ENCODE data around the gene DSC2. TPM values are rescaled to one million over a fixed set of nuclear protein-coding genes. Genes with fewer than 3 reads are reported as not detected.

The DSC2 gene
- total RNA-seq, 1 donor from 2014 or later, result 5.9 TPM

DNA sequence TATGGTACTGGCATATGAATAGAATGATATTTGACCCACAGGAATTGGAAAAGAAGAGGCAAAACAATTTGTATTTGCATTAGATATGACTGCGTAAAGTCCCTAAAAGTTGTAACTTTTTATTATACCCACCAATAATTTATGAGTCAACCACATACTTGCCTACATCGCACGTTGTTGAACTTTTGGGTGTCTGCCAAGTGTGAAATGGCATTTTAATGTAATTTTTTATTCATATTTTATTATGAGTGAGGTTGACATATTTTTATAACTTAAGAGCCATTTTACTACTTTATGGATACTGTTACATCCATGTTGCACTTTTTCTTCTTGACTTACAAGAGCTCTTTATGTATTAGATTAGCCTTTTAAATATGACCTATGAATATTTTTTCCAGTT is 4.6 kb downstream of the DSC2 start:
- DNase-seq, result no peak

DNA sequence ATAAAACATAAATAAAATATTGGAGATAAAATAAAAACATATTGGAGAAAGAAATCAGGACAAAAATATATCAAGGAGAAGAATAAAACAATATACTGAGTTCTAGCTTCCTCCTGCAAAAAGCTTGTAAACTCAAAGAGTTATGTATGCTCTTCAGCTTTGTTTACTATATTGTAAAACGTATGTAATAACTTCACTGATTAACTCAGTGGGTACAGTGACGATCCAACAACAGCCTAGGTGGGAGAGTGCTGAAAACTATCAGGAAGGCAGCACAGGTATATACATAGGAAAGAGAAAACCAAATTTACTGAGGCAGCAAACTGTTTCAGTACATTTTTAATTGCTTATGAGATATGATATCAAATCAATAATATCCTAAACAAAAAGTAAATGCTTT is 8.3 kb downstream of the DSC2 start:
- DNase-seq, result no peak

DNA sequence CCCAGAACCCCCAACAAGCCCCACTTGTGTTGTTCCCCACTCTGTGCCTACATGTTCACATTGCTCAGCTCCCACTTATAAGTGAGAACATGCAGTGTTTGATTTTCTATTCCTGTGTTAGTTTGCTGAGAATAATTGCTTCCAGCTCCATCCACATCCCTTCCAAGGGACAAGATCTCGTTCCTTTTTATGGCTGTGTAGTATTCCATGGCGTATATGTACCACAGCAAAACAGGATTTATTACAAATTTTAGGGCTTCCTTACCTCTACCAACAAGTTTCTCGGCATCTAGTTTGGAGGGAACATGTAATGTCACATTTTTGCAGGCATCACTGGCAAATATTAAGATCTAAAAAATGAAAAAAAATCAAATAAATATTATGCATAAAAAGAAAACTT is 8.9 kb downstream of the DSC2 start:
- no peak for DNase-seq

DNA sequence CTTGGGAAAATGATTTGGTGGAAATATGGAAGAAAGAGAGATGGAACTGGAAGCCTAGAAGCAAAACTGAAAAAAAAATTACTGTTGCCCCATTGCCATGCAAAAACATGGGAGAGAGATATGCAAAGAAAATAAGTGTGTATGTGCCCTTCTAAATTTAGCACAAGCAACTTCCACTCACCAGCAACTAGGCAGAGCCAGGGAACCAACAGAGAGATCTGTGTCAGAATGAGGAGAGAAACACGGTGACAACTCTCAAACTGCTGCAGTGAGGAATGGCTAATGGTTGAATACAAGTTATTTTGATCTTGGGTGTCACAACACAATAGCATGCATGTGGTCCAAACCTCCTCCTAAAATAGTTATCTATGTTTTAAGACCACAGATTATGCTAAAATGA is 10.9 kb downstream of the DSC2 start:
- DNase-seq, result no peak

DNA sequence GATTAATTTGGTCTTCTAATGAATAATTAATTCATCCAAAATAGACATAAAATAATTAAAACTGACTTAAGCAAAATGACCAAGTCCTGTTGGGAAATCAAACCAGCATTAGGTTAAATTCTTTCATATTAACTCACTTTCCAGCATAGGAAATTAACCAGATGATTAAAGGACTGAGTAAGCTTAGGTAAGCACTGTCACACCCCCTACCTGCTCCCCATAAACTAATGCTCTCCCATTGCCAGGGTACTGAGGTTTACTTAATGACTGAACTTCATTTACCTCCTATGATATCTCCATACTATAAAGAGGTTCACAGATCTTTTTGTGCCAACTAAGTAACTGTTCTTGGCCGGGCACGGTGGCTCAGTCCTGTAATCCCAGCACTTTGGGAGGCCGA is 13.7 kb downstream of the DSC2 start:
- DNase-seq, result no peak

DNA sequence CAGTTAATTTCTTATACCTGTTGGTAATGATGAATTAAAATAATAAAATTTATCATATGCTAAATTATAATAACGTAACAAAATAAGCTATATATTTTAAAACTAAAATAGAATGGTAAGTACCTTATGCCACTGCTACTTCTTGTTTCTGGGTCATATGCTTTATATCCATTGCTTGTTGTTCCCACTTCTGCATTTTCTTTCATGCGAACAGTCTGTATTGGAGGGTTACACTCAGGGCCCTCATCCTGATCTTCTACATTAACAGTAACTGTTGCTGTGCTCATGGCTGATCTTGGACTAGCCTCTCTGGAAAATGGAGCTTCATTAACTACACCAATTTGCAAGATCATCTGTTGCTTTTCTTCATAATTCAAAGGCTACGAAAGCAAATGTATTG is 22.2 kb downstream of the DSC2 start:
- DNase-seq, result no peak

DNA sequence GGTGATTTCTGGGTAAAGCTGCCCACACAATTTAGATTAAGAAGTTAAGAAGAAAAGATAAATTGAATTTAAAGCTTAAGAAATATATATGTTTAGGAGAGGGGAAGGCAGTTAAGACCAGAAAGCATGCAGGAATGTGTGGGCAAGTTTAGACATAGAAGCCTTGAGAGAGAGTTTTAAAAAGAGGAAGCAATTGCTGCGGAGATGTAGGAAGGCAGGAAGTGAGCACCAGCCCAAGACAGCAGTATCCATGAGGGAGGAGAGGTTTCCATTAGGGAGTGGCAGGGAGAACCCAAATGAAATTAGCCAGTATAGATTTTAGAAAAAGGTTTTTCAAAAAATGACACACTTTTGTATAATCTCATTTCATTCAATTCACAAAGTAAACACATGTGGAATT is 24.3 kb downstream of the DSC2 start:
- no peak for DNase-seq

DNA sequence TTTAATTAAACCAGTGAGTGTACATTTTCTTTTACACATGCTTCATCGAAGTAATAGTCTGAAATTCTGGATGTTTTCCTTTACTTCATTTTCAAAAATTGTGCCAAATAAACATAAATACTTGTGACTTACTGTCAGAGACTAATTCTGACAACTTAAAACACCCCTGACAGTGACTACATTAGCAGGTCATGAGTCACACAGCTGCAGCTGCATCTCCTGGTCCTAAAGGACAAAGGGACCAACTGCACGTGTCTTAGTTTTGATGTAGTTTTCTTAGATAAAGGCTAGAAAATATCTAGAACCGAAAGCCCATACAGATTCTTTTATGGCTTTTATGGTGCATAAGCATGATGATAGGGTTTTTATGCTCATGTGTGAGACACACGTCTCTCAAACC is 30.0 kb downstream of the DSC2 start:
- no peak for DNase-seq

DNA sequence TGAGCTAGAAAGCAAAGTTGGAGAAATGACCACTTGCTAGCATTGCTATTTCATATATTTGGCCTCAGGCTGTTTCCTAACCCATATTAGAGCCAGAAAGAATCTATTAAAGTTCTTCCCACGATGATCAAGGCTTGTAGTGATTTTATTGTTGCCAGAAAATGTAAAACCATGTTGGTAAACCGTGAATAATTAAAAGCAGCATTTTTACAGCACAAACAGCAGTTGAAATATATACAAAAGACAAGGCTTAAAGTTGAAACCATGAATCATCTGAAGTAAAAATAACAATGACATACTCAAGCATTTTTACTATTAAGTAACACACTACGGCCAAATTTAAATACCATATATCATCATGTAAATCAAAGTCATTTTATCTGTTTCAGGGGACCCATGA is 32.0 kb downstream of the DSC2 start:
- no peak for DNase-seq

DNA sequence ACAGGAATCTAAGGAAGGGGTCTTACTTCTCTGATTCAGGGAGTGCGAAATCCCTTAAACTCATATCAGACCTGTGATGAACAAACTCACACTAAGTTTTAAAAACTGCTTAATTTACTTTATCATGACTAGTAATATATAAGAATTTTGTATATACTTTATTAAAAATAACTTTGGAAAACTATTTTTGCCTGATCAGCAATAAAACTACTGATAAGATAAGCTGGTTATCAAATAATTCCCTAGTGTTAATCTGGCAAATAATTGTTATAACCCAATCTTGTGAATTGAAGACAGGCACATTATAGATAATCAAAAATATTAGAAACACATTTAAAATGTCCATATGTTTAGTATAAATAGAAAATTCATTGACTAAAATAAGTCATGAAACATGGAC is 36.0 kb downstream of the DSC2 start:
- no peak for DNase-seq

DNA sequence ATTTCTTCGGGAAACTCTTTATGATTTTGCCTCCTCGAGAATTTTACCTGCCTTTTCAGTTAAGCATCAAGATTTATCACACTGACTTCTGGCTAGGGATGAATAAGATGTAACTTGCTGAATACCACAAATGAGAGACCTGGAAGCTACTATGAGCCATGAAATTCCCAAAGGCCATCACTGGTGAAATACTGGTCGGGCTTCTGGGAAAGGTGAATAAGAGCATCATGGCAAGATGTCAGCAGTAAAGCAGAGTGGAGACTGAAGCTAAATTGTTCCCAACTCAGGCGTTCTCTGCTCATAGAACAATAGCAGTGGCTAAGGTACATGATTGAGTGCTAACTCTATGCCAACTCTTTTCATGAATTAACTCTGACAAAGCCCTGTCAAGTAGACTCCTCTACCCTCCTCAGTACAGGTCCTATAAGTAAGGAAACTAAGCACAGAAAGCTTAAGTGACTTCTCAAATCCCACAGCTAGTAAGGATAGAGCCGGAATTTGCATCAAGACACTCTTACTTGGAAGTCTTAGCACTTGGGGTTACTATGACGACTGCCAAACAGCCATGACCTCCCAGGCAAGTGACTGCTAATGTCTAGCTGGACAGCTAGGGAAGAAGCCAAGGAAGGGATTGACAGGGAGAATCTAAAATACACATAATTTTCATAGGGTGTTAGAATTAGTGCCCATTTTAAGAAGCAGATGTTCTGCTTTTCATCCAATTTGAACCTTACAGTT is 37.0 kb downstream of the DSC2 start:
- no peak for DNase-seq

DNA sequence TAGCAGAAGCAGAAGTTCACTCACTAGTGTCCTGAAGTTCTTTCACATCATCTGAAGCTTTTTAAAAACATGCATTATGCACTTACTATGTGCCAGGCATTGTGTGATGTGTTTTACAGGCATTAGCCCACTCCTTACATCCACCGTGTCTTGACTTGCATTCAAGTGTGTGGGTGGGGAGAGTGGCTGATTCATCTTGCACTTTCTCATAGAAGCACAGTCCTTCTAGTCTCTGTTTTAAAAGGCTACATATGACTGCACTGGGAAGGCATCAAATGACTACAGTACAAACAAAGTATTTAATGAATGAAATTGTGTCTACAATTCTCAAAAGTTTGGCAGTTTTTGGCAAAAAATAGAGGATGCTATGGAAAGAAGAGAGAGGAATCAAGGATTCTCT is 38.1 kb downstream of the DSC2 start:
- peak; percentile 1 for DNase-seq

DNA sequence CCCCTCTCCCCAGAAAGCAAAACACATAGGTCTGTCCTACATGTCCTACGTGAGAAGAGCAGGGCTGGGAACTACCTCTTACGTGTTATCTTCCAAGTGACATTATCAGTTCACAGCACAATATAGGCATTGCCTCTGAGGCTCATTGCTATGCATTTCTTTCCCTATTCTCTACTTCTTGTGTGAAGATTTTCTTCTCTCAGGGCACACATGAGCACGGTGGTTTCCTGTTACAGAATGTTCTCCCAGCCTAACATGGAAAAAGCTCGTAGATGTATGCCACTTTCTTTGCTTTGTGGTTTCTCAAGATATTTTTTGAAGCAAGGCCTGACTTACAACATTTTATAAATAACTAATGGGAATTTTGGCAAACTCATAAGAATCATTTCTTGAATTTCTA is 40.3 kb downstream of the DSC2 start:
- DNase-seq, result no peak

DNA sequence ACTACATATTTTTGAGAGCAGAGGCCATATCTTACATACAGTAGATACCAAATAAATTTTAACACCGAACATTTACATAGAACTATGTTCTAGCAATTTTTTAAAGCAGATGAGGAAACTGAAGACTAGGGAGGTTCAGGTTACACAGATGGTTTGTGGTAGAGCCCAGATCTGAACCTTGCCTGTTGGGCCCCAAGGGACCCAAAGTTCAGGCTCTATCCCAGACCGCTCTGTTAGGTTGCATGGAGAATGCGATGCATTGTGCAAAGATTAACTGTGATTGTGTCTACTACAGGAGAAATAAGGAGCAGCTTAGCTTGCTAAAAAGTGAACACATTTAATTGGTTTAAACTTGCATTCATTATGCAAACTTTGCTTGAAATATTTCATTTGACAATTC is 43.3 kb downstream of the DSC2 start:
- DNase-seq, result no peak

DNA sequence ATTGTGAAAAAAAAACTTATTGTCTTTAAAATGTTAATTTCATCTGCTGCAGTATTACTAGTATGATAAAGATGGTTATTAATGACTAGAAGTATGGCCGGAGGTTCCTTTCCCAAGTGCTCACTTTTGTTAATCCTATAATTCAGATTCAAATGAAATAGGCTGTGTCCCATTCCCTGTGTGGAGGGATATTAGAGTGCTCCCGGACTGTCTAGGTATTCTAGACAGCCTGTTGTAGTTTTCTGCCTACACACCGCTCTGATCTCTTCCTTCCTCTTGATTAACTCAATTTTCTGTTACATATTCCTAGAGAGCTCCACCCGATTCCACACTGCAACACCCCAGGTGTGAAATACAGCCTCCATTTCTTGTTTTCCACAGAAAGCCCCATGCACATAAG is 44.3 kb downstream of the DSC2 start:
- DNase-seq, result no peak

DNA sequence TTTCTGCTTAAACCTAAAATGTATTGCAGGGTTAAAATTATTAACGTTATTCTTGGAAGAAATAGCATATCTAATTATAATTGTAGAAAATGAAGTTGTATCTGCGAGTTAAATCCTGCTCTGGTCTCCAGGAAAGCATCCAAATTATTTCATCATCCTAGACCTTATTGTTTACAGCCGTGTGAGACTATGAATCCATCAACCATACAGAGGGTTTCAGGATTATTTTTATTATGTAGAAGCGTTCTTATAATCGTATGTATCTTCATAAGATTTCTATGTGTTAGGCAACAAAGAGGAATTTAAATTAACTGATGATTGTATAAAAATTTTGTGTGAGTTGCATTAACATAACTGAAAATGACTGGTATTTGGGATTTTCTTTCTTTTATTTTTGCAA is 45.2 kb downstream of the DSC2 start:
- DNase-seq, result no peak

DNA sequence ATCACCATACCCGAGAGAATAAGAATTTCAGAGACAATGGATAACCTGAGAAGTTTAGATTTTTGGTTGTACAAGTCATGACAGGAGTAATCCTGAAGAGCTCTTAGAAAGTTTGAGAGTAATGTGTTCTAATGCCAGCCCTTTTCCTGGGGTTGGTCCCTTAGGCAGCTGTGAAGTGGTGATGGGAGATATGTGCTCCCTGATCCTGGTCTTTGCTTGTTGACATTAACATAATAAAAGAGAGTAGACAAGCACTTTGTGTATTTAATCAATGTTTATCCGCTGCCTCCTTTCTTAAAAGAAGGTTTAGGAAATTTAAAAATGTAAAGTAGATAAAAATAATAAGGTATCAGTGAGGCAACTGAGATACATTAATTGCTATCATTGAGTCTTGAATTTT is 45.9 kb downstream of the DSC2 start:
- no peak for DNase-seq

DNA sequence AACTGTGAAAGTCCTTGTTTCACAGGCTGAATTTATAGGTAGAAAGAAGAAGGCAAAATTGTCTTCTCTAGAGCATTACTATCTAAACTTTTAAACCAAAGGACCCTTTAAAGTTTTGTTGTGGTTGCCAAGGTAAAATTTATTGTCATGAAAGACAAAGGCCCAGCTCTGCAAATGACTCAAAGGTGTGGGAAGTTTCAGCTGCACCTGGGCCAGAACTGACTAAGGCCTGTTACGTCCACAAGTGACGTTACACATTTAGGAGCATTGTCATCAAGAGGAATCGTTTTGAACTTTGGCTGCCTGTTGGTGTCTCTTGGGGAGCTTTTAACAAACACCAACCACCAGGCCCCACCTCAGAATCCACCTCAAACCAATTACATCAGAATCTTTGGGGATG is 51.6 kb downstream of the DSC2 start:
- DNase-seq, result no peak

DNA sequence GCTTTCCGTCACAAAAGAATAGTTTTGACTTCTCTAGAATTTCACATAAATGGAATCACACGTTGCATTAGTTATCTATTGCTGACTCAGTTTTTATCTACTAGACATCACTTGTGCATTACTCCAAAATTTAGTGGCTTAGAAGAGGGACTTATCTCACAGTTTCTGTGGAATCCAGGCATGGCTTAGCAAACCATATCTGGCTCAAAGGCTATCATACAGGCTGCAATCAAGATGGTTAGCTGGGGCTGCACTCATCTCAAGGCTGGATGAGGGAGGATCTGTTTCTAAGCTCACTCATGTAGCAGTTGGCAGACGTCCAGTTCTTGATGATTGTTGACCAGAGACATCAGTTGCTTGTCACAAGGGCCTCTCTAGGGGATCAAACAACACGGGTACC is 53.0 kb downstream of the DSC2 start:
- DNase-seq, result no peak

DNA sequence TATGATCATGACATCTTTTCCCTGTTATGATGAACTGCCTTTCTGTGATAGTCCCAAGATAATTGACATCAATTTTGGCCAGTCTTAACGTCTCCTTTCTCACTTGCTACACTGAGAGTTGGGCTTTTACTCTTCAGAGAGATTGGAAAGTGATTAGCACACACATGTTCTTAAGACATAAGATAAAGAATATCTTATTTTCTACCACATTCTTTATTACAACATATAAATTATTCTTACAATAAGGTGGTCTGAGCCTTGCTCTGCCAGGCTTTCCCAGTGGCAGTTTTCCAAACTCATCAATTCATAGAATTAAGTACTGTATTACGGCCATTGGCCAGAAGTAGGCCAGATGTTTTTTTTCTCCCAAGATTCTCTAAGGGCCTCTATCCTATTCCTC is 54.0 kb downstream of the DSC2 start:
- DNase-seq, result no peak

DNA sequence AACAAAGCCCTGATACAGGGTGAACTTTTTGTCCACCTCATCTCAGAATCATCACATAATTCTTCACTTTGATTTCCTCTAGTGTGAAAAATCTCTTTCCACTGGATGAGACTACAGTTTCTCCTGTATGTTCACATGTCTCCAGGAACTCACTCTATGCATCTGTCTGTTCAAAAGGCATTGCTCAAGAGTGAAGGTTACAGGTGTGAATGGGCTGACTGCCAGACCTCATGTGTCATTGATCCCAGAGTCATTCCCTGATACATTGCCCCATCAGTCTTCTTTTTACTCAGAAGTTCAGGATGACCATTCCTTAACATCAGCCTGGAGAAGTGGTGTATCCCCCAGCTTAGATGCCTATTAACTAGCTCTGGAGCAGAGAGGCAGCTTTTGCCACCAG is 55.3 kb downstream of the DSC2 start:
- no peak for DNase-seq

DNA sequence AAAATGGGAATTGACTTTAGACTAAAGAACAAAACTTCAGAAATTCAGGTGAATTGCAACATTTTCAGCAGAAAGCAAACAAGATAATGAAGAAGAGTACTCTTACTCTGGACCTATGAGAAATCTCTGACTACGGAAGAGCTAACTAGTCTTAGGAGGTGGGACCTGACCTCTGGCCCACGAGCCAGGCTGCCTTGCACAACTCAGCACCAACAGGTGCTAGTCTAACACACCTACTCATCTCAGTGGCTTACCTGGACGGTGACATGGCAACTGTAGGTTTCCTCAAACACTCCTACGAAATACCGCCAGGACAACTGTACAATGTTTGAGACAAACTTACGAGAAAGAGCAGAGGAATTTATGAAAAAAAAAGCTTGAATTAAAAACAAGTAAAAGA is 56.6 kb downstream of the DSC2 start:
- no peak for DNase-seq

DNA sequence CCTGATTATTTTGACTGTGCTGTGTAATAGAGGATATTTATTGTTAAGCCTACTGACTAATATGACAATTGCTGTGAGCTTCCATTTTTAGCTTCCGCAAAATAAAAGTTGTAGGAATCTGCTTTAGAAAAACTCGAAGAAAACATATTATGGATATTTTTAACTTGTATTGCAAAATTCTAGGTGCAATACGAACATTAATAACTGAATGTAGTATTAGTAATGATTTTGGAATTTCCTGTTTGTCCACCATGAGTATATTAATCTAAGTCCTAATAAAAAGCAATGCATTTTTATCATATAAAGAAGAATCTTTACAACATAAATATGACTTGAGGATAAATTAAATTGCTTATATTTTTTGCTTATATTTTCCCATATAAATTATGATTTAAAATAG is 57.3 kb downstream of the DSC2 start:
- no peak for DNase-seq

DNA sequence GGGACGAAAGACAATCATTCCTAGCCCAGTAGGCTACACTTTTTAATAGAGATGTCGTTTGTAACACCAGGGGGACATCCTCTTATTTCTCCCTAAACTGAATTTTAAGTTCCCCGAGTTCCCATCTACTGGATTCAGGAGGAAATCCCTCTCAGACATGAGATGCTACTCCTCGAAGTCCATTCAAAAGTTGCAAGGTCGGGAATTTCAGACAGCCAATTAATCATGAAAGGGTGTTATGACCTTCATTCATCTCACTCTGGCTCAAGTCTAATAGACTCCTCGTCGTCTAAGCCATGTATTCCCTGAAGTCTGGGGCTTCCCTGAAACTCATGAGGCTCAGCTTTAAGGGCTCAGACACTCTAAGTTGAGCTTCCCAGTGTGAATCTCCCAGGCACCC is 58.5 kb downstream of the DSC2 start:
- no peak for DNase-seq
